H7 (cell line): ENCODE results near the gene FAM174C. TPM values are rescaled to one million over a fixed set of nuclear protein-coding genes. Genes with fewer than 3 reads are reported as not detected.

Experiments used
- DNase-seq: peaks from one replicate; pipeline ENCODE4 v3.0.0; 2012
- H3K27me3 ChIP-seq: 2 replicates; pipeline ENCODE4 v1.6.0; 2011; ENCODE audit warnings: mild to moderate bottlenecking, low read length; ENCODE audit not compliant: control insufficient read depth, insufficient read depth
- H3K36me3 ChIP-seq: replicated peaks from 2 replicates; pipeline ENCODE4 v1.5.1; 2011; ENCODE audit warnings: low read length; ENCODE audit not compliant: control insufficient read depth, insufficient read depth
- H3K4me3 ChIP-seq: 2 replicates; pipeline ENCODE4 v1.5.1; 2011; ENCODE audit warnings: low read depth, mild to moderate bottlenecking, control low read depth, low read length, moderate library complexity; ENCODE audit not compliant: insufficient read depth
- total RNA-seq: library from RNA; depleted of rRNA; stranded (reverse); fragments of >200 nt; shearing (Covaris generic); gene quantifications from 2 replicates; pipeline ENCODE4 v1.2.3, GENCODE V29; 2014

Gene FAM174C
- total RNA-seq, 1 experiment from 2014 or later = 83.1 TPM

GRCh38 chr19:1259876-1260748 is 15.2 kb upstream of the FAM174C start:
- Histone ChIP-seq H3K4me3 (peak overlapping the region; percentile 33), H3K27me3 (no peaks in the 10 kb centered on the region), H3K36me3 (peaks cover 13% of the 10 kb centered on the region)
- DNase-seq = peak; percentile 85

- Histone ChIP-seq H3K27me3 (no peaks in the 10 kb centered on the region), H3K4me3 (peak overlapping the region; percentile 78), H3K36me3 (peaks cover 7% of the 10 kb centered on the region)
- peak; percentile 100 for DNase-seq
These were observed 14.4 kb upstream of the FAM174C start for GRCh38 chr19:1260749-1261537.

DNA sequence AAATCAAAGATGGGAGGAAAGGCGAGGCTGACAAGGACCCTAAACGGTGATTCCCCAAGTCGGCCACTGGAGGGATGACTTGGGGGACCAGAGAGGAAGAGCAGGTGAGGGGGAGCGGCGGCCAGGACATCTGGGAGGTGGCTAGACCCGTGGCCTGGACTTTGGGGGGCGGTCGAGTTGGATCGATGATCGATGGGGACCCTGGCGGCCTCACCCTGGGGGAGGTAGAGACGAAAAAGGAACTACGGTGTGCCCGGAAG is 13.9 kb upstream of the FAM174C start:
- Histone ChIP-seq H3K4me3 (peak overlapping the region; percentile 78), H3K27me3 (no peaks in the 10 kb centered on the region), H3K36me3 (peaks cover 6% of the 10 kb centered on the region)
- DNase-seq = peak; percentile 81

DNA sequence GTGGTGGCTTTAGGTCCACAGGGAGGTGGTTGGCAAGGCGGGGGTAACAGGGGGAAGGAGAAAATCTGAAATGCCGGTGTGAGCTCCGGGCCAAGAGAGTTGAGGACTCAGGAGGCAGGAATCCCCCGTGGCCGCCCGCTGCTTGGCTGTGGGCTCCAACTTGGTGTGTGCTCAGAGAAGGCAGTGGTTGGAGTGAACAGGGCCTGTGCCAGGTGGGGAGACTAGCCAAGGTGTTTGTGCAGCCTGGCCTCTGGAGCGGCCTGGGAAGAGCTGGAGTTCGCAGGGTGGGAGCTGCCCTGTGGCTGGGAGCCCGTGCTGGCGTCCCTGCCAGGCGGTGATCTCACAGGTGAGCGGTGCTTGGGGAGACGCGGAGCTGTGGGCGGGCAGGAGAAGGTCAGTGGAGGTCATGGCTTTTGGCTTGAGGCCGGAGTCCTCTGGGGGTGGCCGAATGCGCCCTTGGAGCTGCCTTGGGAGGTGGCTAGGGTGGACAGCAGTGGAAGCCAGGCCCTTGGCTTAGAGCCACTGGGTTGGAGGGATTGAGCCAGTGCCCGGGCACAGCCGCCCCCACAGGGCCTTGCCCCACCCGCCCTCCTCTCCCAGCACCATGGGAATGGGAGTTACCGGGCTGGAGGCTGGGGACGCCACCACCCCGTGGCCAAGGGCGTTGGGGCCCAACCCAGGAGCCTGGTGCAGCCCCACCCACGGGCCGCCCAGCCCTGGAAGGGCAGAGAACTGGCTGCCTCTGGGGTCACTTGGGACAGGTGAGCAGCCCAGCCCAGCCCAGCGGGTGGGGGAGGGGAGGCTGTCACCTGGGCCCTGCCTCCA is 13.3 kb upstream of the FAM174C start:
- peaks cover under 1% of the 10 kb centered on the region; the same call in 1 of the 2 replicates for H3K27me3 ChIP-seq
- DNase-seq = peak; percentile 69
- peaks cover 3% of the 10 kb centered on the region for H3K36me3 ChIP-seq
- H3K4me3 ChIP-seq = peak overlapping the region; percentile 78

DNA sequence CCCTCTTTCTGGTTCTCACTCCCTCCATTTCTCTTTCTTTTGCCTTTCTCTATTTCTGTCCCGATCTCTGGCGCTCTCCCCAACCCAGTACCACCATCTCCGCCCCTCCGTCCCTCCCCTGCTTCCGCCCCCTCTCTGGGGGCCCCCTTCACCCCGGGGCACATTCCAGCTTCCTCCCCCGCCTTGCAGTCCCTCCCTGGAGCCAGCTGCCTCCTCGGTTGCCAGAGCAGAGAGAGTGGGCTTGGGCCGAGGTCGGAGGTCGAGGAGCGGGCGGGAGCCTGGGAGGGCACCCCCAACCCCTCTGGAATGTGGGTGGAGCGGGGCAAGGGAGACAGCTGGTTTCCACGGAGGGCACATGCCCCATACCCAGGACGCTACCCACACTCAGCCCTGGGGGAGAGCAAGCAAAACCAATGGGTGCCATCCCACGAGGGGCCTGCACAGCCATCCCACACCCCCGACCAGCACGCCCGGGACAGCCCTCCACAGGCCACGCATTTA is 12.7 kb upstream of the FAM174C start:
- Histone ChIP-seq H3K27me3 (peaks cover 3% of the 10 kb centered on the region), H3K4me3 (peak overlapping the region; percentile 78), H3K36me3 (peaks cover 2% of the 10 kb centered on the region)
- DNase-seq = peak; percentile 90

DNA sequence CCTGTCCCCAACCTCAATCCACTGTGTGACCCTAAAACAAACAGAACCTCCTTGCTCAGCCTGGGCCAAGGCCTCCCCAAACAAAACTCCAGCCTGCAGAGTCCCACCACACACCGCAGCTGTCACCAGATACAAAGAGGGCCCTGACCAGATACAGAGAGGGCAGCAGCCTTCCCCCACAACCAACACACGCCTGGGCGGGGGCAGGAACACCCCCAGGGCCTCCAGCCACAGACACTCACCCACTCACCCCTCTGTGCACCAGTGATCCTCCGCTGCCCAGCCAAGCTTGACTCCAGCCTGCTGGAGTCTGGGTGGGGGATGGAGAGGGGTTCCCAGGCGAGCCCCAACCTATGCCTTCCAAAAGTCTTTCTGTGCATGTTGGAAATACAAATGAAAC is 12.1 kb upstream of the FAM174C start:
- Histone ChIP-seq H3K27me3 (peaks cover 3% of the 10 kb centered on the region), H3K4me3 (no peak overlapping the region), H3K36me3 (peaks cover 1% of the 10 kb centered on the region)
- no peak for DNase-seq

- DNase-seq = peak; percentile 95
- Histone ChIP-seq H3K4me3 (no peak overlapping the region; the same call in 1 of the 2 replicates), H3K36me3 (peaks cover 1% of the 10 kb centered on the region), H3K27me3 (peaks cover 3% of the 10 kb centered on the region)
These were observed 10.3 kb upstream of the FAM174C start for GRCh38 chr19:1264801-1265614.

DNA sequence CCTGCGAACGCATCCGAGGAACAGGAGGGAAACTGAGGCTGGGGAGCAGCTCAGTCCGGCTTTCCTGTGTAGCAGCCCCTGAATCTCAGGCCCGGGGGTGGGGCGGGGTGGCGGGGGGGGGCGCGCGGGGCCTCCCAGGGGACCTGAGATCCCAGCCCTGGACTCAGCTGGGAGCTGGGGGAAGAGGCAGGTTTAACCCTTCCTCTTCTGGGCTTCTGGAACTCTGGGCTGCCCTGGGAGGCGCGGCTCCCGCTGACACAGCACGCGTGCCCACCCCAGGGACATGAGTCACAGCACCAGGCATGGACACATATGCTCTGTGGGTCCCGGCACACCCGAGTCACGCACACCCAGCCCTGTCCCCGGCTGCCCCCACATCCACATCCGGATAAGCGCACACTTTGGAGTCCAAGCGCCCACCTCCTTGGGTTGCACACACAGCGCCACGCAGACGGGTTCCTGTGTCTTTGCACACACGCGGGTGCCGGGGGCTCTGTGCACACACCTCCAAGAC is 9.7 kb upstream of the FAM174C start:
- peaks cover 3% of the 10 kb centered on the region for H3K27me3 ChIP-seq
- H3K4me3 ChIP-seq = peak overlapping the region; percentile 65
- DNase-seq = no peak
- peaks cover 3% of the 10 kb centered on the region for H3K36me3 ChIP-seq

- DNase-seq = peak; percentile 99
- peaks cover 9% of the 10 kb centered on the region for H3K36me3 ChIP-seq
These were observed 9.0 kb upstream of the FAM174C start for GRCh38 chr19:1266129-1266915.

DNA sequence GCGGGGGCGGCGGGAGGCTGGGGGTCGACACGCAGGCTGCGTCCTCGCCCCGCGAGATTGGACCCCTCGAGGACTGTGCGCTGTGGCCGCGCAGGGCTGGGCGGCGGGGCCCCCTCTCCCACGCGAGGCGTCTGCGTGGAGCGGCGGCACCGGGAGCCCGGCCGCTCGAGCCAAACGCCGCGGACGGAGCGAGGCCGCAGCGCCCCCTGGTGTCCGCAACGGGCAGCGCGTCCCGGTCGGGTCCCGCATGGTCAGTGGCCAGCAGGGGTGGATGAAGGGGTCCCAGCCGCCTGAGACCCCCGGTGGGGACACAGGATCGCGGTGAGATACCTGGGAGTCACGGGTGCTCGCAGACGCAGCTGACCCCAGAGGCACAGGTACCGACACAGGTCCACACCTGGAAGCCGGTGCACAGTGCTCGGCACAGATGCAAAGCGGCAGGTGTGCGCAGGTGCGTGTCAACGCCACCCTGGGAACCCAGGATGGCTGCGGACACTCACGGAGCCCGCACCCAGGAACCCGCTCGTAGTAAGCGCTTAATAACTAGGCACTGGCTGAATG is 8.3 kb upstream of the FAM174C start:
- H3K36me3 ChIP-seq = peaks cover 15% of the 10 kb centered on the region
- peak overlapping the region; percentile 65 for H3K4me3 ChIP-seq
- peaks cover 3% of the 10 kb centered on the region for H3K27me3 ChIP-seq
- DNase-seq = peak; percentile 95

More at GRCh38 chr19:1266129-1266915, 9.0 kb upstream of the FAM174C start:
- peak overlapping the region; percentile 65 for H3K4me3 ChIP-seq
- H3K27me3 ChIP-seq = peaks cover 3% of the 10 kb centered on the region

DNA sequence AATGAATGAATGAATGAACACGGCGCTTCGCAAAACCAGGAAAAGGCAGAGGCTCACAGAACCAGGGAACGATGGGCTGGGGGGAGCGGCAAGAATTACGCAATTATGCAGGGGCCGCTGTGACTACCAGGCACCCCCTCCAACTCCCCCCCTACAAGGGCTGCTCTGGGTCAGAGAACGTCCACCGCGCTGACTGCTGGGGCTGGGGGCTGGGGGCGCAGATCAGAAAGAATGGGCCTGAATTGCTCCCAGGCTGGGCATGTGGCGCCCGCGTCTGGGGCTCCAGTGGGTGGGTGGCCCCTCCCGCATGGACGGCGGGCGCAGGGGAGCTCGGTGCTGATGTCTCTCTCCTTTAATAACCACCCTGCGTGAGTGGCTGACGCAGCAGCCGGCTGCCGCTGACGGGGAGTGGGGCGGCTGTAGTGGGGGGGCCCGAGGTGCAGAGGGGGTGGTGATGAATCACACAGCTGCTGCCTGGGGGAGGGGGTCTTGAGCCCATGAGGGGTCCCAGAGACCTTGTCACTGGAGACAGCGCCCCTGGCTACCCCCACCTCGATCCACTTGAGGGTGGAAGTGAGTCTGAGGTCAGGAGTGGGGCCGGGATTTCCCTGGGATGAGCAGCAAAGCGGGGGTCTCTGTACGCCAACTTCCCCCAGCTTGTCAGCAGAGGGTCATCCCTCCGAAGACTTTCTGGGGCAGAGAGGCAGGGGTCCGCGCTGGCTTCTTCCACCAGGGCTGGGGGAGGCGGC is 7.7 kb upstream of the FAM174C start:
- peak; percentile 71 for DNase-seq
- Histone ChIP-seq H3K4me3 (peak overlapping the region; percentile 65), H3K36me3 (peaks cover 19% of the 10 kb centered on the region), H3K27me3 (peaks cover 3% of the 10 kb centered on the region)
